ENCODE measurements around the gene NINL.

DNA sequence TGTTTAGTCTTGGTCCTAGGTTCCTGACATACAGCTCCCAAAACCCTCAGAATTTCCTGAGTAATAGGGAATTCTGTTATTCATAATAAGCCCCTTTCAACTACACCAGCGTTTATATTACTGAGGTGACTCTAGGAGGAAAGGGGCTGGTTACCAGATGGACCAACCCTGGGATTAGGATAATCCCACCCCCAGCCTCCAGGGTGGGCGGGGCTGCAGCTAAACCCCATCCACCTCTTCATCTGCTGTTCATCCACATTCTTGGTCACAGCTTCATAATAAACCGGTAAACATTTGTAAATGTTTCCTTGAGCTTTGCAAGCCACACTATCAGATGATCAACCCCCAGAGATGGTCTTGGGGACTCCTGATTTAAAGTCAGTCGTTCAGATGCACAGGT, 38.3 kb downstream of the NINL start:
- TF ChIP-seq CTCF (IDR thresholded peaks at IDR 0.05 in 4 of 5, conservative IDR thresholded peaks at IDR 0.05 in 1 of 5): no peak
- no peak for TF ChIP-seq POLR2A (IDR thresholded peaks at IDR 0.05)

Measured in gastrocnemius medialis (tissue), 4 donors.